ENCODE measurements around the gene TRIM23.

TRIM23 gene

GRCh38 chr5:65562731-65563701 is 61.1 kb downstream of the TRIM23 start, which contains the start of the genes CENPK and PPWD1:
CENPK (minus strand) TSS chr5:65563168; CDS start chr5:65554907, 8,261 bp downstream.
PPWD1 (plus strand) TSS chr5:65563296; CDS start chr5:65563311, 15 bp downstream.
- Histone ChIP-seq H3K4me1 (ENCODE audit: insufficient read depth, low read length, poor library complexity, severe bottlenecking) (peaks cover 34% of the 10 kb centered on the region), H3K79me2 (ENCODE audit: insufficient read depth, low read length) (peaks cover 75% of the 10 kb centered on the region), H3K4me3 (ENCODE audit: low read length, poor library complexity, severe bottlenecking) (peak within 1 kb of the TSS; percentile 91), H3K9ac (ENCODE audit: low read depth, low read length, poor library complexity, severe bottlenecking) (peak within 1 kb of the TSS; percentile 85), H3K4me2 (ENCODE audit: low read depth, low read length, poor library complexity, severe bottlenecking) (peak within 1 kb of the TSS; percentile 97), H3F3A (ENCODE audit: low read depth) (no peaks in the 10 kb centered on the region), H4K20me1 (ENCODE audit: insufficient read depth, low read length, poor library complexity, severe bottlenecking) (peaks cover 32% of the 10 kb centered on the region), H3K9me2 (replicated peaks; ENCODE audit: low read depth, low read length) (no peaks in the 10 kb centered on the region), H3K27me3 (ENCODE audit: insufficient read depth, low read length, poor library complexity, severe bottlenecking) (no peaks in the 10 kb centered on the region), H2AFZ (ENCODE audit: low read length) (peak within 1 kb of the TSS; percentile 95), H3K9me3 (ENCODE audit: insufficient read depth, low read depth, low read length) (no peaks in the 10 kb centered on the region), H3K36me3 (ENCODE audit: insufficient read depth, low read length) (peaks cover 9% of the 10 kb centered on the region; the same call in 1 of the 2 replicates)
- TF ChIP-seq CTCF (conservative IDR thresholded peaks at IDR 0.05; ENCODE audit: low read length) = no peak
- no peak for TF ChIP-seq EZH2phosphoT487 (IDR thresholded peaks at IDR 0.05; ENCODE audit: borderline replicate concordance)

GRCh38 chr5:65556718-65557117 is 67.4 kb downstream of the TRIM23 start:
- TF ChIP-seq EZH2phosphoT487 (IDR thresholded peaks at IDR 0.05; ENCODE audit: borderline replicate concordance) (no peak), CTCF (conservative IDR thresholded peaks at IDR 0.05; ENCODE audit: low read length) (no peak)
- Histone ChIP-seq H3K79me2 (ENCODE audit: insufficient read depth, low read length) (peaks cover 78% of the 10 kb centered on the region), H3K9me3 (ENCODE audit: insufficient read depth, low read depth, low read length) (no peaks in the 10 kb centered on the region), H3K4me2 (ENCODE audit: low read depth, low read length, poor library complexity, severe bottlenecking) (peak overlapping the region; percentile 38), H3F3A (ENCODE audit: low read depth) (no peaks in the 10 kb centered on the region), H3K36me3 (ENCODE audit: insufficient read depth, low read length) (peaks cover 30% of the 10 kb centered on the region; the same call in 1 of the 2 replicates), H3K9ac (ENCODE audit: low read depth, low read length, poor library complexity, severe bottlenecking) (no peak overlapping the region), H3K4me3 (ENCODE audit: low read length, poor library complexity, severe bottlenecking) (peak overlapping the region; percentile 3), H3K4me1 (ENCODE audit: insufficient read depth, low read length, poor library complexity, severe bottlenecking) (peaks cover 31% of the 10 kb centered on the region), H2AFZ (ENCODE audit: low read length) (no peak overlapping the region), H3K27me3 (ENCODE audit: insufficient read depth, low read length, poor library complexity, severe bottlenecking) (no peaks in the 10 kb centered on the region), H4K20me1 (ENCODE audit: insufficient read depth, low read length, poor library complexity, severe bottlenecking) (peaks cover 26% of the 10 kb centered on the region), H3K9me2 (replicated peaks; ENCODE audit: low read depth, low read length) (no peaks in the 10 kb centered on the region)

GRCh38 chr5:65556181-65556580 is 68.0 kb downstream of the TRIM23 start:
- H2AFZ ChIP-seq (ENCODE audit: low read length) = no peak overlapping the region
- peaks cover 26% of the 10 kb centered on the region for H3K4me1 ChIP-seq (ENCODE audit: insufficient read depth, low read length, poor library complexity, severe bottlenecking)
- H3K9me2 ChIP-seq (replicated peaks; ENCODE audit: low read depth, low read length) = no peaks in the 10 kb centered on the region
- H3K36me3 ChIP-seq (ENCODE audit: insufficient read depth, low read length) = peaks cover 30% of the 10 kb centered on the region; the same call in 1 of the 2 replicates
- no peak overlapping the region for H3K4me3 ChIP-seq (ENCODE audit: low read length, poor library complexity, severe bottlenecking)
- TF ChIP-seq CTCF (conservative IDR thresholded peaks at IDR 0.05; ENCODE audit: low read length) (no peak), EZH2phosphoT487 (IDR thresholded peaks at IDR 0.05; ENCODE audit: borderline replicate concordance) (no peak)
- H4K20me1 ChIP-seq (ENCODE audit: insufficient read depth, low read length, poor library complexity, severe bottlenecking) = peaks cover 21% of the 10 kb centered on the region
- H3F3A ChIP-seq (ENCODE audit: low read depth) = no peaks in the 10 kb centered on the region
- H3K27me3 ChIP-seq (ENCODE audit: insufficient read depth, low read length, poor library complexity, severe bottlenecking) = no peaks in the 10 kb centered on the region
- no peak overlapping the region for H3K4me2 ChIP-seq (ENCODE audit: low read depth, low read length, poor library complexity, severe bottlenecking)
- no peaks in the 10 kb centered on the region for H3K9me3 ChIP-seq (ENCODE audit: insufficient read depth, low read depth, low read length)
- peaks cover 73% of the 10 kb centered on the region for H3K79me2 ChIP-seq (ENCODE audit: insufficient read depth, low read length)
- no peak overlapping the region for H3K9ac ChIP-seq (ENCODE audit: low read depth, low read length, poor library complexity, severe bottlenecking)

Measured in Loucy (cell line).